Endodermal cell (in vitro differentiated cells): ENCODE results near the gene SLC4A8. TPM values are rescaled to one million over a fixed set of nuclear protein-coding genes. Genes with fewer than 3 reads are reported as not detected.

Experiments used
- DNase-seq: peaks from one replicate; pipeline ENCODE4 v3.0.0-alpha.2; 2017
- H3K27ac ChIP-seq: 2 replicates; pipeline ENCODE4 v1.5.1; 2013; ENCODE audit warnings: mild to moderate bottlenecking, low read depth, low read length, moderate library complexity
- H3K27me3 ChIP-seq: 2 replicates; pipeline ENCODE4 v1.6.1; 2013; ENCODE audit warnings: mild to moderate bottlenecking, low read length, moderate library complexity; ENCODE audit not compliant: insufficient read depth, control insufficient read depth, poor library complexity, severe bottlenecking
- H3K36me3 ChIP-seq: 2 replicates; pipeline ENCODE4 v1.7.0; 2013; ENCODE audit warnings: mild to moderate bottlenecking, low read length, moderate library complexity; ENCODE audit not compliant: control insufficient read depth, insufficient read depth
- H3K4me1 ChIP-seq: one replicate; pipeline ENCODE4 v1.7.0; 2013; ENCODE audit warnings: low read length; ENCODE audit not compliant: control insufficient read depth, insufficient read depth
- H3K4me3 ChIP-seq: 2 replicates; pipeline ENCODE4 v1.5.1; 2013; ENCODE audit warnings: mild to moderate bottlenecking, low read length, moderate library complexity
- H3K9ac ChIP-seq: 2 replicates; pipeline ENCODE4 v1.6.1; 2013; ENCODE audit warnings: mild to moderate bottlenecking, low read length, moderate library complexity; ENCODE audit not compliant: poor library complexity, severe bottlenecking; ENCODE audit errors: extremely low read depth
- H3K9me3 ChIP-seq: 2 replicates; pipeline ENCODE4 v1.6.1; 2013; ENCODE audit warnings: mild to moderate bottlenecking, low read length, moderate library complexity; ENCODE audit not compliant: control insufficient read depth
- H3K27ac Mint-ChIP-seq: 2 replicates; pipeline ENCODE4 v1.8.0; 2020; ENCODE audit warnings: mixed read lengths
- H3K27me3 Mint-ChIP-seq: 2 replicates; pipeline ENCODE4 v1.8.0; 2021; ENCODE audit warnings: mild to moderate bottlenecking, mixed read lengths; ENCODE audit not compliant: insufficient read depth
- H3K36me3 Mint-ChIP-seq: 2 replicates; pipeline ENCODE4 v1.8.0; 2020; ENCODE audit warnings: low read depth, mixed read lengths
- H3K4me1 Mint-ChIP-seq: 2 replicates; pipeline ENCODE4 v1.8.0; 2020; ENCODE audit warnings: mixed read lengths
- H3K4me3 Mint-ChIP-seq: 2 replicates; pipeline ENCODE4 v1.8.0; 2020; ENCODE audit warnings: mild to moderate bottlenecking, moderate library complexity, mixed read lengths
- H3K9me3 Mint-ChIP-seq: 2 replicates; pipeline ENCODE4 v1.8.0; 2020; ENCODE audit warnings: mild to moderate bottlenecking, mixed read lengths
- WGBS, 2 experiments: methylation state at CpG; one replicate each; pipeline versions ENCODE4 v1.1.5 to v1.1.7; 2013; ENCODE audit warnings: missing lambda C conversion rate in 2 of 2, mixed read lengths in 1 of 2; ENCODE audit not compliant: insufficient coverage in 1 of 2, insufficient read length in 1 of 2; 5-methylcytosine and 5-hydroxymethylcytosine counted together
- total RNA-seq, 2 donors: library from RNA; stranded (reverse); fragmentation: NEBNext Ultra II Directional in 1 of 2; extraction: Animal tissue kit (Norgen Biotek cat#: 25700) in 1 of 2; gene quantifications; 2 replicates in 1 of 2; 3 replicates in 1 of 2; pipeline ENCODE4 v1.2.1, GENCODE V29; 2021
- TF ChIP-seq, protein P1 (sequence below): fragments of 200-600 bp; sonication (generic); conservative IDR thresholded peaks from 2 replicates; pipeline ENCODE4 v1.5.0; 2021; ENCODE audit warnings: antibody characterized with exemption, mild to moderate bottlenecking

Gene SLC4A8
- total RNA-seq, 2 donors from 2014 or later = 25.8 to 26.4 TPM

DNA sequence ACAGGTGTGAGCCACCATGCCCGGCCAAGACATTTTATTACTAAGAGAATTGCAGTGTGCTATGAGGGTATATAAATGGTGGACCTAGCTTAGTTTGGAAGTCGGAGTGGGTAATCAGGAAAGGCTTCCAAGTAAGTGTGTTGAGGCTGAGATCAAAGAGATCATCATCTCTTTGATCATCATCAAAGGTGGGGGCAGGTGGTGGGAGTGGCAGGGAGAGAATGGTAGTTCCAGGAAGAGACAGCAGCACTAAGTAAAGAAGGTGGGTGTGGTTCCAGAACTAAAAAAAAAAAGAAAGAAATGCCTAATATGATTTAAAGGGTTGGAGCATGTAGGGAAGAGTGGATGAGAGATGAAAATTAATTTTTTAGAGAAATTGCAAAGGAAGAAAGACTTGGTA is 14.7 kb downstream of the SLC4A8 start:
- H3K36me3 Mint-ChIP-seq = no peaks in the 10 kb centered on the region
- peaks cover 10% of the 10 kb centered on the region for H3K4me1 ChIP-seq
- H3K9ac ChIP-seq = no peak overlapping the region
- H3K4me3 ChIP-seq = no peak overlapping the region
- DNase-seq = no peak
- H3K27ac Mint-ChIP-seq = no peak overlapping the region
- no peaks in the 10 kb centered on the region for H3K9me3 ChIP-seq
- H3K36me3 ChIP-seq = no peaks in the 10 kb centered on the region
- H3K27ac ChIP-seq = no peak overlapping the region
- H3K9me3 Mint-ChIP-seq = no peaks in the 10 kb centered on the region
- H3K27me3 Mint-ChIP-seq = no peaks in the 10 kb centered on the region
- peaks cover 40% of the 10 kb centered on the region for H3K4me1 Mint-ChIP-seq
- TF ChIP-seq, protein P1, sequence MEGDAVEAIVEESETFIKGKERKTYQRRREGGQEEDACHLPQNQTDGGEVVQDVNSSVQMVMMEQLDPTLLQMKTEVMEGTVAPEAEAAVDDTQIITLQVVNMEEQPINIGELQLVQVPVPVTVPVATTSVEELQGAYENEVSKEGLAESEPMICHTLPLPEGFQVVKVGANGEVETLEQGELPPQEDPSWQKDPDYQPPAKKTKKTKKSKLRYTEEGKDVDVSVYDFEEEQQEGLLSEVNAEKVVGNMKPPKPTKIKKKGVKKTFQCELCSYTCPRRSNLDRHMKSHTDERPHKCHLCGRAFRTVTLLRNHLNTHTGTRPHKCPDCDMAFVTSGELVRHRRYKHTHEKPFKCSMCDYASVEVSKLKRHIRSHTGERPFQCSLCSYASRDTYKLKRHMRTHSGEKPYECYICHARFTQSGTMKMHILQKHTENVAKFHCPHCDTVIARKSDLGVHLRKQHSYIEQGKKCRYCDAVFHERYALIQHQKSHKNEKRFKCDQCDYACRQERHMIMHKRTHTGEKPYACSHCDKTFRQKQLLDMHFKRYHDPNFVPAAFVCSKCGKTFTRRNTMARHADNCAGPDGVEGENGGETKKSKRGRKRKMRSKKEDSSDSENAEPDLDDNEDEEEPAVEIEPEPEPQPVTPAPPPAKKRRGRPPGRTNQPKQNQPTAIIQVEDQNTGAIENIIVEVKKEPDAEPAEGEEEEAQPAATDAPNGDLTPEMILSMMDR = no peak
- 94 to 100% methylated on average over 1 to 2 of the region's 2 CpGs for WGBS, 2 experiments
- no peak overlapping the region for H3K4me3 Mint-ChIP-seq
- H3K27me3 ChIP-seq = no peaks in the 10 kb centered on the region

DNA sequence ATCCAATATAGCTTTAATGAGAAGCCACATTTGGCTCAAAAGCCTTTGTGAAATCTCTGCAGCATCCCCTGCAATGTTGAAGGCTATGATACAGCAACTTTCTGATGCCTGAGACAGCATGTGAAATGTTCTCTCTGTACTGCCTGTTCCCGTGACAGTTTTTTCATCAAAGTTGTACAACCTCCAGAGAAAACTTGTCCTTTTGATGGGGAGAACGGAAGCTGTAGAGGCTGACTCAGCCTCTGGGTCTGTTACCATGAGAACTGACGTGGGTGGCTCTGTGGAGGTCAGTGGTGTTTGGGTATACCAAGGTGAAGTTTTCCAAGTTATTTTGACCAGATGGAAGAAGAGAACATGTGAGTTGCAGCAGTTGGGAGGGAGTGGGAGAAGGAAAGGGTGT is 17.0 kb downstream of the SLC4A8 start:
- no peaks in the 10 kb centered on the region for H3K36me3 ChIP-seq
- H3K4me1 Mint-ChIP-seq = peaks cover 41% of the 10 kb centered on the region
- H3K4me3 Mint-ChIP-seq = no peak overlapping the region
- H3K9me3 ChIP-seq = no peaks in the 10 kb centered on the region
- H3K27me3 ChIP-seq = no peaks in the 10 kb centered on the region
- TF ChIP-seq, protein P1 = no peak
- no peaks in the 10 kb centered on the region for H3K9me3 Mint-ChIP-seq
- no peaks in the 10 kb centered on the region for H3K27me3 Mint-ChIP-seq
- H3K4me1 ChIP-seq = peaks cover 8% of the 10 kb centered on the region
- WGBS, 2 experiments = 80 to 93% methylated on average over 2 to 3 of the region's 3 CpGs
- H3K9ac ChIP-seq = no peak overlapping the region
- H3K27ac Mint-ChIP-seq = no peak overlapping the region
- no peaks in the 10 kb centered on the region for H3K36me3 Mint-ChIP-seq
- no peak overlapping the region for H3K27ac ChIP-seq
- H3K4me3 ChIP-seq = no peak overlapping the region
- no peak for DNase-seq

DNA sequence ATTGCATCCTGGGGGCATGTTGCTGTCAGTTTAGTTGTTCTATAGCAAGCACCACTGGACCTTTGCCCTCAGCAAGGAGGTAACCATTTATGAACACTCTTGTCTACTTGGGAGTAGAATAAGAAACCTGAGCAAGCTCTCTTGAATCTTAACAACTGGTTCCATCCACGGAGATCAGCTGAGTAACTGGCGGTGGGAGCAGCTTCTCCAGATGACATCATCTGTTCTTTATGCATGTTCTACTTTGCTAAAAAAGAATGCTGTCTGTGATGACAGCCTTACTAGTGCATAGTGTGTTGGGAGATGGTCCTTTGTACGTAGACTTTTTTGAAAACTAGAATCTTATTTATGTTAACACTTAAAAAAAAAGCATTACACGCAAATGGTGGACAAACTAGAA is 17.7 kb downstream of the SLC4A8 start:
- H3K27ac ChIP-seq = no peak overlapping the region
- H3K9ac ChIP-seq = no peak overlapping the region
- H3K9me3 ChIP-seq = no peaks in the 10 kb centered on the region
- H3K4me3 ChIP-seq = no peak overlapping the region
- no peaks in the 10 kb centered on the region for H3K27me3 Mint-ChIP-seq
- H3K4me1 ChIP-seq = peaks cover 8% of the 10 kb centered on the region
- H3K4me3 Mint-ChIP-seq = no peak overlapping the region
- H3K36me3 Mint-ChIP-seq = no peaks in the 10 kb centered on the region
- H3K9me3 Mint-ChIP-seq = no peaks in the 10 kb centered on the region
- no peaks in the 10 kb centered on the region for H3K36me3 ChIP-seq
- no peak overlapping the region for H3K27ac Mint-ChIP-seq
- DNase-seq = no peak
- WGBS, 2 experiments = 90 to 93% methylated on average over 3 of the region's 4 CpGs
- H3K27me3 ChIP-seq = no peaks in the 10 kb centered on the region
- TF ChIP-seq, protein P1 = no peak
- peaks cover 48% of the 10 kb centered on the region for H3K4me1 Mint-ChIP-seq
